PC-3 (cell line): ENCODE results near the gene JDP2. TPM values are rescaled to one million over a fixed set of nuclear protein-coding genes. Genes with fewer than 3 reads are reported as not detected.

Source experiments
- ATAC-seq: fragments of 200-7000 bp; cut with Tn5 transposase; 2 replicates; pipeline ENCODE4 v1.9.1; 2020; ENCODE audit warnings: mild to moderate bottlenecking, moderate library complexity
- BruUV-seq: library from RNA; stranded (reverse); fragments of 400-500 nt; replicated peaks from 2 replicates; lab custom pipeline; 2021; lab: Mats Ljungman, UMichigan
- CTCF ChIA-PET: fragments of 300-600 bp; sonication (Branson Sonifier 250); formaldehyde crosslinking; loops from one replicate; lab custom pipeline; 2022; ENCODE audit warnings: antibody characterized with exemption; lab: Charles Lee
- POLR2A ChIA-PET: fragments of 300-600 bp; sonication (Branson Sonifier 250); formaldehyde crosslinking; loops from one replicate; lab custom pipeline; 2022; ENCODE audit warnings: antibody characterized with exemption; ENCODE audit not compliant: unreplicated experiment; lab: Charles Lee
- DNase-seq: peaks from one replicate; pipeline ENCODE4 v3.0.0-alpha.2; 2015
- H2AFZ ChIP-seq: fragments of 300-600 bp; sonication (generic); 2 replicates; pipeline ENCODE4 v1.6.0; 2016; ENCODE audit warnings: antibody characterized with exemption, low read length
- H3F3A ChIP-seq: fragments of 300-600 bp; sonication (generic); one replicate; pipeline ENCODE4 v1.6.0; 2017; ENCODE audit warnings: antibody characterized with exemption, low read length, control low read depth, mild to moderate bottlenecking; ENCODE audit not compliant: unreplicated experiment
- H3K27ac ChIP-seq: fragments of 300-600 bp; sonication (generic); 2 replicates; pipeline ENCODE4 v1.5.1; 2016; ENCODE audit warnings: mild to moderate bottlenecking, low read length
- H3K27me3 ChIP-seq: fragments of 300-600 bp; sonication (generic); 2 replicates; pipeline ENCODE4 v1.6.1; 2016; ENCODE audit warnings: low read length, mixed read lengths
- H3K36me3 ChIP-seq: fragments of 300-600 bp; sonication (generic); 2 replicates; pipeline ENCODE4 v1.6.1; 2016; ENCODE audit warnings: low read depth, mixed run types, low read length, mixed read lengths
- H3K4me1 ChIP-seq: fragments of 300-600 bp; sonication (generic); 2 replicates; pipeline ENCODE4 v1.5.1; 2016; ENCODE audit warnings: low read length; ENCODE audit not compliant: insufficient read depth
- H3K4me2 ChIP-seq: fragments of 300-600 bp; sonication (generic); 2 replicates; pipeline ENCODE4 v1.6.0; 2016; ENCODE audit warnings: low read length
- H3K4me3 ChIP-seq: fragments of 300-600 bp; sonication (generic); 2 replicates; pipeline ENCODE4 v1.5.1; 2016; ENCODE audit warnings: mild to moderate bottlenecking, low read length, mixed read lengths
- H3K79me2 ChIP-seq: fragments of 300-600 bp; sonication (generic); 2 replicates; pipeline ENCODE4 v1.6.1; 2017; ENCODE audit warnings: low read length, mixed read lengths
- H3K9ac ChIP-seq: fragments of 300-600 bp; sonication (generic); 2 replicates; pipeline ENCODE4 v1.6.0; 2016; ENCODE audit warnings: mild to moderate bottlenecking, low read length
- H3K9me2 ChIP-seq: fragments of 300-600 bp; sonication (generic); replicated peaks from 2 replicates; pipeline ENCODE4 v1.6.1; 2016; ENCODE audit warnings: mixed run types, low read length, mixed read lengths
- H3K9me3 ChIP-seq: fragments of 300-600 bp; sonication (generic); 2 replicates; pipeline ENCODE4 v1.6.1; 2016; ENCODE audit warnings: low read length, mixed read lengths
- H4K20me1 ChIP-seq: fragments of 300-600 bp; sonication (generic); 2 replicates; pipeline ENCODE4 v1.6.1; 2016; ENCODE audit warnings: low read length, mixed read lengths
- CTCF ChIP-seq: fragments of 300-600 bp; sonication (generic); conservative IDR thresholded peaks from 2 replicates; pipeline ENCODE4 v1.5.1; 2017; ENCODE audit warnings: antibody characterized with exemption, low read depth, mild to moderate bottlenecking, low read length
- EZH2 ChIP-seq: fragments of 300-600 bp; sonication (generic); IDR thresholded peaks from one replicate; pipeline ENCODE4 v1.6.1; 2017; ENCODE audit warnings: antibody characterized with exemption, mild to moderate bottlenecking, low read length; ENCODE audit not compliant: unreplicated experiment
- EZH2phosphoT487 ChIP-seq: fragments of 300-600 bp; sonication (generic); IDR thresholded peaks from 2 replicates; pipeline ENCODE4 v1.6.1; 2018; ENCODE audit warnings: mild to moderate bottlenecking, antibody characterized with exemption, low read length, borderline replicate concordance
- intact Hi-C: fragments of 100-400 bp; cut with micrococcal nuclease; formaldehyde crosslinking; loops from 2 replicates; pipeline ENCODE4 v1.9.0; 2023
- total RNA-seq: library from RNA; depleted of rRNA; stranded (reverse); fragments of >200 nt; gene quantifications from 2 replicates; pipeline ENCODE4 v1.2.3, GENCODE V29; 2014

JDP2 gene
- total RNA-seq, 1 experiment from 2014 or later, result 5.8 TPM

DNA sequence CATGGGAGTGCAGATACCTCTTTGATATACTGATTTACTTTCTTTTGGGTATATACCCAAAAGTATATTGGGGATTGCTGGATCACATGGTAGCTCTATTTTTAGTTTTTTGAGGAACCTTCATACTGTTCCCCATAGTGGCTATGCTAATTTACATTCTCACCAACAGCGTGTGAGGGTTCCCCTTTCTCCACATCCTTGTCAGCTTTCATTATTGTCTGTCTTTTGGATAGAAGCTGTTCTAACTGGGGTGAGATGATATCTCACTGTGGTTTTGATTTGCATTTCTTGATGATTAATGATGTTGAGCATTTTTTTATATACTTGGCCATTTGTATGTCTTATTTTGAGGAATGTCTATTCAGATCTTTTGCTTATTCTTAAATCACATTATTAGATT lies 44.1 kb upstream of the JDP2 start:
- POLR2A ChIA-PET, result no interaction called here
- Histone ChIP-seq H3K27me3 (peaks cover 36% of the 10 kb centered on the region), H3F3A (no peaks in the 10 kb centered on the region), H2AFZ (no peak overlapping the region), H3K27ac (no peak overlapping the region), H3K9ac (no peak overlapping the region), H3K4me3 (no peak overlapping the region), H4K20me1 (no peaks in the 10 kb centered on the region), H3K9me2 (no peaks in the 10 kb centered on the region), H3K4me2 (no peak overlapping the region), H3K79me2 (no peaks in the 10 kb centered on the region), H3K36me3 (no peaks in the 10 kb centered on the region), H3K4me1 (no peaks in the 10 kb centered on the region), H3K9me3 (no peaks in the 10 kb centered on the region)
- CTCF ChIA-PET, result no interaction called here
- TF ChIP-seq CTCF (no peak), EZH2 (no peak), EZH2phosphoT487 (no peak)
- DNase-seq (no peak), ATAC-seq (no peak)
- no TSS peak for BruUV-seq
- intact Hi-C loops, result no loop called here

- Histone ChIP-seq H3K79me2 (no peaks in the 10 kb centered on the region), H3K4me3 (no peak overlapping the region), H3K4me1 (peaks cover 10% of the 10 kb centered on the region; the same call in 1 of the 2 replicates), H3K9me2 (no peaks in the 10 kb centered on the region), H3K4me2 (no peak overlapping the region), H2AFZ (no peak overlapping the region), H3K27ac (no peak overlapping the region), H3F3A (no peaks in the 10 kb centered on the region), H3K27me3 (peaks cover 14% of the 10 kb centered on the region; the same call in 1 of the 2 replicates), H3K9ac (no peak overlapping the region), H3K9me3 (no peaks in the 10 kb centered on the region), H3K36me3 (no peaks in the 10 kb centered on the region), H4K20me1 (no peaks in the 10 kb centered on the region)
- TF ChIP-seq CTCF, result no peak
- TF ChIP-seq EZH2, result no peak
- TF ChIP-seq EZH2phosphoT487, result no peak
- CTCF ChIA-PET, result no interaction called here
- DNase-seq (peak; percentile 74), ATAC-seq (peak; percentile 64)
- BruUV-seq, result no TSS peak
- POLR2A ChIA-PET, result no interaction called here
- intact Hi-C loops, result no loop called here
Measured at GRCh38 chr14:75389679-75390078, 38.1 kb upstream of the JDP2 start.

DNA sequence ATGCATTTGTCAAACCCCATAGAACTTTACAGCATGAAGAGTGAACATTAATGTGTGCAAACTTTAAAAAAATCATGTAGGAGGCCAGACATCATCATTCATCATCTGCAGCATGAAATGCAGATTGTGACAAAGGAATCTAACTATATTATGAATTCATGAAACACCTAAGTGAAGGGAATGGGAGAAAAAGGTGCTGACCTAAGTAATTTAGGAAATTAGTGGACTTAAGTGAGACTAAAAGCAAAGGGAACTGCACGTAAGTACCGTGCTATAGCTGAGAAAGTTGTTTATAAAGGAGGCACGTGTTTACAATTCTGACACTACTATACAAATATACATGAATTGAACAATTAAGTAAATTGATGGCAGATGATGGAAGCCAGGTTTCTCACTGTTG lies 37.6 kb upstream of the JDP2 start:
- peaks cover 13% of the 10 kb centered on the region; the same call in 1 of the 2 replicates for H3K27me3 ChIP-seq
- peaks cover 10% of the 10 kb centered on the region; the same call in 1 of the 2 replicates for H3K4me1 ChIP-seq
- no peaks in the 10 kb centered on the region for H3K9me2 ChIP-seq
- H3K27ac ChIP-seq, result no peak overlapping the region
- DNase-seq (no peak), ATAC-seq (no peak)
- TF ChIP-seq EZH2phosphoT487 (no peak), CTCF (no peak), EZH2 (no peak)
- no peaks in the 10 kb centered on the region for H3K36me3 ChIP-seq
- no peaks in the 10 kb centered on the region for H4K20me1 ChIP-seq
- no peak overlapping the region for H3K4me3 ChIP-seq
- intact Hi-C loops, result no loop called here
- no peaks in the 10 kb centered on the region for H3F3A ChIP-seq
- H3K4me2 ChIP-seq, result no peak overlapping the region
- H3K79me2 ChIP-seq, result no peaks in the 10 kb centered on the region
- ChIA-PET CTCF (no interaction called here), POLR2A (no interaction called here)
- no peak overlapping the region for H2AFZ ChIP-seq
- H3K9ac ChIP-seq, result no peak overlapping the region
- H3K9me3 ChIP-seq, result no peaks in the 10 kb centered on the region
- BruUV-seq, result no TSS peak
